NCI-H524 (cell line): ENCODE results near the gene PPARGC1A.
A peak's percentile ranks its signal among the peaks of the same experiment; 100 is the strongest.

ENCODE experiments used
- DNase-seq, 2 experiments: peaks; one replicate each; lab custom pipeline; 2025; lab: John Stamatoyannopoulos, UW

PPARGC1A gene

DNA sequence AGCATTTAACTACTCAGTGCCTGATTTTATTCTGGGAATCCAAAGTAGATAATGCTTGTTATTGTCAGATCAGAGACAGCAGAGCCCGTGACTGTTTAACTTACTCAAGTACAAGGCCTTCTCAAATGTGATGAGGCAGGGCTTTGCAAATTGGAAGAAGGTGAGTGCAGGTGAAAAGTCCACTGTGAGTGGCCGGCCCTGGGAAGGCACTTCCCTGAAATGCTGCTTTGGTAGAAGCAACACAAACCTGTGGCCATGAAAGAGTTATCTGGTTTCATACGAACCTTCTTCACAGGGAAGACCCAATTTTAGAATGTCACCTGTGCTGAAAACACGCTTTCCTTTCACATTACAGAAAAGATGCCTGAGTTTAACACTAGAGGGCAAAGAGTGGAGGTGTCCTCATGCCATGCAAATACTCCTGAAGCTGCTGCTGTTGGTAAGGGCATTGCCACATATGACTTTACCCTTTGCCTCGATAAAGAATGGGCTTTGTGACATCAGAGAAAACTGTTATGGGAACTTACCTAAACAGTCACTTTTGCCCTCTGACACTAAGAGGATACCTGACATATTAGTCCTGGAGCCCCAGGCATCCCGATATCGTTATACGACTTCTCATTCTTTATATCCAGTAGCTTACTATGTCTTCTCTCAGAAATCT, 8.0 kb downstream of the PPARGC1A start:
- no peak for DNase-seq

DNA sequence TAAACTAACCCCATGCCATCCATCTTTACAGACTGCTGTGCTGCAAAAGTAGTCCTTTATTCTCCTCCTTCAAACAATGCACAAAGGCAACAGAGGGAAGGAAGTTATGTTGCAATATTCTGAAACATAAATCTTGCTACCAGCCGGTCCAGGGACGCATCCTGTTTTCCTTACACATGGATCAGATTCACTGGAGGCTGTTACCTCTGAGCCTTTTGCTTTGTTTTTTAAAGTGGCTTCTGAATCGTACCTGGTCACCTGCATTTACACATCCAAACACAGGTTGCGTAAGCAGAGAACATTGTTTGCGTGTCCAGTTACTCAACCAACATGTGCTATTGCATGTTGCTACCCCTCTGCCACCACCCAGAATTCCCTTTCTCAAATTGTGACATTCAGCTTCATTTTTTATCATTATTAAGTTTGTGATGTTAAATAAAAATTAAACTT, 8.8 kb downstream of the PPARGC1A start:
- no peak for DNase-seq

DNA sequence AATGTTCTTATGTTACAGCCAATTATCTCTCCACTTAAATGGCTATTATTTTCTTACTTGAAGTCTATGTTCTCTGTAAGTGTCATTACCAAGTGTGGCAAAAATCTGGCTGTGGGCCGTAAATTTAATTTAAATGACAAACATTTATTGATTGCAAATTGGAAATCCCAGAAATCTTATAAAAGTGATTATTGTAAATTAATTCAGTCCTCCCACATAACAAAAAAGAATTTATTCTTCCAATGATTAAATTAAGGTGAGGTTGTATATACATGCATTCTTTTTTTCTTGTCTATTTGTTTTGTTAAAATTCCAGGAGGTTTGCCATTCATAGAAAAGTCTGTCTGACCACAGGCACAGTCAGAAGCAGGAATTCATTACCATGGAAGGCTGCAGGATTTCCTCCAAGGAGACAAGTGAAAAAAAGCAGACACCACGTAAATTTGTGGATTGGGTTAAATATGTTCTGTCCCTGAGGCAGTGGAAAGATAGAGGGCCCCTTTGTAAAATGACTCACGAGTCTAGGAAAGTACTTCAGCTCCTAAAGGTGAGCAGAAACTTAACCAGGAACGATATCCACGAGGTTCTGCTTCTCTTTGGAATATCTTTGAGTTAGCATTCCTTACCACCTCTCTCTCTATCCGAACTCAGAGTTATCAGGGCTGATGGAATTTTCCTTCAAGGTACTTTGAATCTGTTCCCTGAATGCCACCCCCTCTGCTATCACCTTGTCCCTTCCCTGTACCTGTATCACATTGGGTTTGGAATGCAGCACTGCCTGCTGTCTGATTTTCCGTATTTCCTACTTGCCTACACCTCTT, 10.7 kb downstream of the PPARGC1A start:
- no peak for DNase-seq

DNA sequence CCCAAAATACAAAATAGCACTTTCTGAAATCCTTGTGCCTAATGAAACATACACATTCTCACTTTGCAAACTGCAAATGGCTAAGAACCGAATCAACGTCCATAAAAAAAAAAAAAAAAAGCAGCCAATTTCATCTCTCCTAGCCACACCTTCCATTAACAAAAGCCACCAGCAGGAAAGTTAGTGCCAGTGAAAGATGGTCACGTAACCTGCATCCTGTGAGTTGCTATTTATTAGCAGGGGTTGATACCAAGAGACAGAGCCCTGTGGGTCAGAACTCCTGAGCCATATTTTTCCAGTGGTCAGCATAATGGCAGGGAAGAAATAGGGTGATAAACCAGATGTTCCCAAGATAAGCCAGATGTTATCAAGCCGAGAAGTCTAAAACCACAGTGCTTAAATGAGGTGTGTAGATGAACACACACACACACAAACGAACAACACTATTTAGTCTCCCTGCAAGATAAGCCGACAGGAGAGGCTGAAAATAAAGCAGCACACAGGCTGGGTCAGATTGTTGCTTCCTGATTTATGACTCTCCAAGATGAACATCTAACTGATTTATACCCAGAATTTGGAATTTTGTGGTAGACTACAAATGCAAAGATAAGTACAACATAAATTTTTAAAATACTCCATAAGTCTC, 11.5 kb downstream of the PPARGC1A start:
- no peak for DNase-seq

DNA sequence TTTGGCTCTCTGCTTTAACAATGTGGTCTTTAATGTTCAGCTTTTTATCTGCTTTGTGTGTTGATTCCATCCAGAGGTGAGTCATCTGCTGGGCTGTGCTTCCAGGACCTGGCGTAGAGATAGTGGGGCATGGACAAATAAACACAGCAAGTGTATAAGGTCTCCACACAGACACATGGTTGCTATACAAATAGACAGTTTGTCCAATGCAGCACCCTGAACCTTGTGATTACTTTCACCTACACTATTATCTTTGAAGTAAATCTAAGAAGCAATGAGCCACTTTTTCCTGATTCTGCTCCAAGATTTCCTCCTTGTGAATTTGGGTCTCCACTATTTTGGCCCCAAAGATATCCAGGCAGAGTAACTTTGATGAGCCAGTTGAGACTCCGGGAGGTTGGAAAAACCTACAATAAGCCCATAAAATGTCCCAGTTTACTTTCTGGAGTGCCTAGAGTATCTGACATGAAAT, 12.1 kb downstream of the PPARGC1A start:
- DNase-seq, result no peak

DNA sequence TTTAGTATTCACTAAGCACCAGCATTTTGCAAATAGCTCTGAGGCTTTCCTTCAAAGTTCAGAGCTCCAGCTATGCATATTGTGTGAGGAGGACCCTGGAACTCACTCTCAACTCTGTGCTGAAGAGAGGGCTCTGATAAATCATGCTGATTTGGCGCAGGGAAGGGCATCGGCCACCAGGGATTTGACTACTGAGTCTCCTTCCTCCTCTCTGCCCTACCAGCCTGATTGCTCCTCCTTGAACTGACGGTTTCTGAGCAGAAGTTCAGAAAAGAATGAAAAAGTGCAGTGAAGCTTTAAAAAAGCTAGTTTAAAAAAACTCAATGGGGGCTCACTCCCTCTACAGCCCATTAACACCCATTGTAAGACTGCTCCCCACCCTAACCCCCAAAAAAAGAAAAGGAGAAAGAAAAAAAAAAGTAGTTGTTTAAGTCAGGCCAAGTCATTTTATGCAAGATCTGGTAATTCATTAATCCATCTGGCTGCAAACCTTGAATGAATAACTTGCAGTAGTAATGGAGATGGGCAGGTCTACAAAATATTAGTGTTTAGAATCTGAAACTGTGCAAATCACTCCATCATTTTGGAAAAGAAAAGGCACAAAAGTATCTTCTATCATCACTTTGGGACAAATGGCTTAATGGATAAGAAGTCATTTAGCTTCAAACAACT, 13.3 kb downstream of the PPARGC1A start:
- no peak for DNase-seq

DNA sequence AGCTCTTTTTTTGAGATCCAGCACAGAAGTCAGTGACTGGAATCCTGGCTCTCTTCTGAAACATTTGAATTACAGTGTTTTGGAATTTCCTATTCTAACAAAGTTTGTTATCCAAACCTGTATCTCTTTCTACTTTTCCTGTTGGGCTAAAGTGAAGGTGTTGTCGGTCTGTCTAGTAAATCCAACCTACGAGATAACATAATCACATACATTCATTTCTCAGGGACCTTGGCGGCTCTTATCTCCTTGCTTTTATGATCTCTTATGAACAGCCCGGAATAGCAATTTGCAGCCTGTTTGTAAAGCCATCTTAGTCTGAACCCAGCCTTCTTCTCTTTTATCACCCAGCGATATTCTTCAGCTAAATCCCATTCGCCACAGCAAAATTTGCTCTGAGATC, 14.5 kb downstream of the PPARGC1A start:
- no peak for DNase-seq

DNA sequence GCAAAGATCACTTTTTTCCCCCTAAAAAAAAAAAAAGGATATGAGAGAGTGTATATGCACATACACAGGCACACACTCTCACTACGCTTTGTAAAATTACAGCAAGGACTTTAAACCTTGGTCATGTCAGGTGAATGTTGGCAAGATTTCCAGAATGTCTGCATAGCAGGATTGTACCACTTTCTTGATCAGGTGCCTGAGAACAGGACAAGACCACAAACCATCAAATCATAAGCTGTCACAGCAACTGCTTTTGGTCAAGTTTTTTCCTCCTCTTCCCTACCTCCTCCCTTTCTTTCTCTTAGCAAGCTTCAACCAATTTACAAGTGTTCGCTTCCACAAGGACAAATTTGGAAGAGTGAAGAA, 15.3 kb downstream of the PPARGC1A start:
- no peak for DNase-seq

DNA sequence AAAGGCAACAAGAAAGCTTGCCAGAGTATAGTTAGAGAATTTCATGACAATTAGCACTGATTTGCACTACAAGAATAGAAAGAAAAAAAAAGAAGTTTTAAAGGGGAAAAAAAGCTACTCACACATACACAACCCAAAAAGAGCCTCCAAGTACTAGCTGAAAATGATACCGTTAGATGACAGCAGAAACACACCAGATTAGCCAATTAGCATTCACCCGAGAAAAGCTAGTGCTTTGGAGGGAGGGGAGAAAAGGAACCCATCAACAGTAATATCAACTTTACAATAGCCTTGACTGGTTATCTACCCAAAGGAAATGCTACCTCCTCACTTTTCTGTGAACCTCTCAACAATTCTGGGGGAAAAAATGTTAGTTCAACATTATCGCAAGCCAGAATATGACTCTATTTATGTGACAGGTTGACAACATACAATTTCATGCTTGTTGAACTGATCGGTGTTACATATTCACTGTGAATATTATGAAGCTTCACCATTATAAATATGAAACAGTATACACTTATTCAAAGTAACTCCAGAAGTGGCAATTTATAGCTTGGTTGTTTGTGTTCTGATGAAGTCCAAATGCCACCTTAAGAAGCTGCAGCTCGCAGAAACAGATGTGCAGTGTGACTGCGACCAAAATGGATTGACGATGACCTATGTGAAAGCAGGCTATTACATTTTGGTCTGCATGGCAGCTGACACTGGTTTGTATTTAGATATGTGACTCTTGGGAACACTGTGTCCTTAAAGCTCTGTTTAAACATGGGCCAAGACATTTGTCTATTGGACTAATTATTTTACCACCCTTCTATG, 15.9 kb downstream of the PPARGC1A start:
- DNase-seq, result no peak

DNA sequence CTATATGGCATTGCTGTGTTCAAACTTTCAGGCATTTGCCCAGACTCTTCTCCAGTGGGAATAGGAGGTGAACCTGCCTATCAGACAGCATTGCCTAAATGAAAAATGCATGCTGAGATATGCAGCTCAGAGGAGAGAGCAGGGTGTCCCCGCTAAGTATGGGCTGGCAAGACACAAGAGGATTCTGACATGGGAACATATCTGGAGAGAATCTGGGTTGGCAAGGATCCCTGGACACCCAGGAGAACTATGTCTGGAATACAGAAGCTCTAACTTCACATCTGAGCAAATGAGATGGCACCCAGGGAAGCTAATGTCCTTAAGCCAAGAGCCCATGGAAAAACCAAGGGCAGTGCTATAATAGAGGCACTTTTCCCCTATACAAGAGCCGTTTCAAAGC, 18.4 kb downstream of the PPARGC1A start:
- DNase-seq, result no peak

DNA sequence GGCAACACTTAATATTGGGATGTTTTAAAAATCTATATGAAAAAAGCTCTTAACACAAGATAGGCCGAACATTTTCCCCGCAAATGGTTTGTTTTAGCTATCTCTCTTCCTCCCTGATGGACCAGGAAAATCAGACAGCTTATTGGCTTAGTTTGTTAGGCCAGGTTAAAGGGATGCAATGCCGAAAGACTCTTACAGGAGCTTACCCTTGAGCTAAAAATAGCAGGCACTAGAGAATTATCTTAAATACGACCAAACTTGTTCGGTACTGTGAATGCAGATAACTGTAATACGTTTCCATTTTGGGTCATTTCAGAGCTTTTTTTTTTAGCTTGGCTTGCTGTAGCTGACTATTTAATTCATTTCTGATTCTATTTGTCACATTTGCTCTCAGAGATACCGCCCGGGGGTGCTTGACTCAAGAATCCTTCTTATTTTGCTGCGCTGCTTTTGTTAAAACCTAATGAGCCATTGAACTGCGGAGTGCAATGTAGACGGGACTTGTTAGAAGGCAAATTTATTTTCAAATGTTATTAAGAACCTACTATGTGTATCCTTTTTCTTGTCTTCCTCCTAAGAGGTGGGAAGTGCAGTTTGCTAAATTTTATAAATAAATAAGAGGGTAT, 23.3 kb downstream of the PPARGC1A start:
- DNase-seq, result peak in 1 of 2 experiments; percentile 14

DNA sequence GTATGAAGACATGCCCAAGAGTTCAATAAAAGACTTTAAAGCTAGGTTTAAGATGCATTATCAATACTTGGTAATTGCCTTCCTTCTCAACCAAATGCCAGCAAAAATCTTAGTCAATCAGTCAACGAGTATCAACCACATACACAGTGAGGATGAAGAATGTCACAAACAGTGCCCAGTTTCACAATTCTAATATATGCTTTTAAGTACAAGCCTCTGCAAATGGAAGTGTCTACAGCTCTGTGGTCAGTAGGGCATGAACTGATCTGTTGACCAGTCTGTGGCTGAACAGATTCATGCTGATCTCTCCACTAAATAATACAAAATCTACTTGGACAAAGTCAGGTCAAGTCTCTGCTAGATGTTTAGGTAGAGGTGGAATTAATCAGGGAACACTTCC, 27.9 kb downstream of the PPARGC1A start:
- no peak for DNase-seq

DNA sequence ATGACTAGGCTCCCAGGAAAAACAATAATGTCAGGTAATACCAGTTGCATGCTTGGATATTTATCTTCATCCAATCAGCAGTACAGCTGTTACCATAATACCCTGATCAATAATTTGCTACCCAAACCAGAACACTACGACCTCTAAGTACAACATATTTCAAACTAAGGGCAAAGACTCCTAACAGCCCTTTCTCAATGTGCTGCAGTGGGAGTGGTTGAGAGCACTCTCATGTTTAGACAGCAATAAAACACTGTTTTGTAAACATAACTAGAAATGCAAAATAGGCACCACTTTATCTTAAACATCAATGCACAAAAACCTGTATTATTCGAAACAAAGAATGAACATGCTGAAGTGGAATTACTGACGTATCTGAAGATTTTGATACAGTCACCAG, 28.9 kb downstream of the PPARGC1A start:
- no peak for DNase-seq

DNA sequence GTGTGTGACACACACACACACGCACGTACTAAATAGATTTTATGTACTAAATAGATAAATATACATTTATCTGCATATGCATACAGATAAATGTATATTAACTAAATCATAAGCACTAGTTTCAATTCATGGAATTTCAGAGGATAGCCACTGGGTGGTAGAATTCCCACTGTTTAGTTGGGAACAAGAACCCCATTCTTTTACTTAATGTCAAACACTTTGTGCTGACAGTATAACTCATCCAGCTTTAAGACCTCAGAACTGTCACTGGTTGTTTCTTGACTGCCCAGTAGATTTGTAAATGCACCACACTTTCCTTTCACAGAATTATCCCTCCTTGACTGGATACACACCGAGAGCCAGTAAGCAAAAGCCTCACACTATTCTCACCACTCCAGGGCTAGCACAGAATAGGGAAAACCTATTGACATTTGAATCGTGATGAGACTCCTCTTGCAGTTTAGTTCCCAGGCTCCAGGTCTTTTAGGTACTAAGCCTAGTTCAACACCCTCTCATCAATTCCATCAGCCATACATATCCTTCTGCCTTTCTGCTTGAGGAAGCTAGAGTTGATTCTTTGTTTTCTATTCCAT, 32.4 kb downstream of the PPARGC1A start:
- DNase-seq, result peak in 1 of 2 experiments; percentile 26

DNA sequence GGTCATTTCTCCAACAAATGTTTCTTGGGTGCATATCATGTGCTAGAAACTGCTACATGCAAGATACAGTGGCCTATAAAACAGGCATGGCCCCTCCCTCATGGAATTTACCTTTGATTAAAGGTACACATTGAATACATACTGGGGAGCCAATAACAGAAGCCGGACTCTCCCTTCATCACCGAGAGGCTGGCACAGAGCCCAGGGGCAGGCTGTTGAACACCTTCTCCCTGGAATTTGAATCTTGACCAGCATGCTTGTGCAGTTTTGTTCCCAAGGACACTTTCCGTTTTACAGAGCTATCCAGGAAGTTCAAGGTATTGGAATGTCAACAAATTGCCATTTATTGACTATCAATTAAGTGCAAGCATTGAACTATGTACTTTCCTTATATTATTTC, 33.2 kb downstream of the PPARGC1A start:
- DNase-seq, result no peak

DNA sequence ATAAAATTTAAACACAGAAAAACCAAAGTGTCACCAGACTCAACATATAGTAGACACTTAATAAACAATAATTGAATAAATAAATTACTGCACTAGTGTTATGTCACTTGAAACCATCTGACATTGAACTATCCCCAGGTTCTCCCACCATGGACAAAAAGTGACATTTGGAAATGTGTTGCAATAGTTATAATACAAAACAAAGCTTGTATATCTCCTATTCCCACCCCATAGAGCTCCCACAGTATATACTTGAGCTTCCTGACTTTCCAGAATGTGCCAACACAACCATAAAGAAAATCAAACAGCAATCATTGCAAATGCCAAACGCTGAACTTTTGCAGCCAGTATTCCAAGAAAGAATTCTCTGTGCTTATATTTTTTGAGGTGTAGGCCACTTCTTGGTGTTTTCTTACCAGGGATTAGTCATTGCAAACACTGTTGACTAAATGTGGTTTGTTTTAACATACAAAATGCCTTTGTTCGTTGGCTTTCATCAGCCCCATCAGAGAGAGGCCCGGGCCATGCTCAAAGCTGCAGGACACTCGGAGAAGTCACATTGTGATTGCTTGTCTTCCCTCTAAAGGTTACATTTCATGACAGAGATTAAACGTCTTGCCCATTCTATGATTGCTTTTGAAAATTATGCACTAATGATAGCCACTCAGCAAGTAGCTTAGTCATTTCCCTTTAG, 33.8 kb downstream of the PPARGC1A start:
- no peak for DNase-seq

DNA sequence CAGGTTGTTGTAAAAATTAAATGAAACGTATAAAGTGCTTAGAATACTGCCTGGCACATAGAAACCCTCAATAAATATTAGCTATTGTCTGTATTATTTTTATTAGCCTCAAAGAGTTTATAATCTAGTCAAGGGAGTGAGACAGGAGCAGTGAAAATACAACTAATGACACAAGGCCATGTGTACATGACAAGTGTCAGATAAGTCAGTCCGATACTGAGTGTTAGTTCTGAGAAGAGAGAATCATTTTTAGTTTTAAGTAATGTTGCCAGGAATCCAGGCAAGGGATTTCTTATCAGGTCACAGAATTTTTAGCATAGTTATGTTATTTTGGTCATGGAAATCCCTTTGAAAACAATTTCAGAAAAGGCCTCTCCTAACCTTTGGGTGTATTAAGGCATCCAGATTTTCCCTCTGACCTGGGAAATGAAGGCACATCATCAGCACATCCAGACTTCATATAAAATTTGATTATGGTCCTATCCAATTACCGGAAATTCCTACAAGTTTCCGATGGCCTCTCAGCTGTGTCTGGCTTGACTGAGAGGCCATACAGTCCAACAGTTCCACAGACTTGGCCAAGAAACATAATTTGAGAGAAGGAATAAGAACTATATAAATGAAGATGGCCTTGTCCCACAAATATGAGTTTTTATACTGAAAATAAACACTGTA, 35.7 kb downstream of the PPARGC1A start:
- no peak for DNase-seq

DNA sequence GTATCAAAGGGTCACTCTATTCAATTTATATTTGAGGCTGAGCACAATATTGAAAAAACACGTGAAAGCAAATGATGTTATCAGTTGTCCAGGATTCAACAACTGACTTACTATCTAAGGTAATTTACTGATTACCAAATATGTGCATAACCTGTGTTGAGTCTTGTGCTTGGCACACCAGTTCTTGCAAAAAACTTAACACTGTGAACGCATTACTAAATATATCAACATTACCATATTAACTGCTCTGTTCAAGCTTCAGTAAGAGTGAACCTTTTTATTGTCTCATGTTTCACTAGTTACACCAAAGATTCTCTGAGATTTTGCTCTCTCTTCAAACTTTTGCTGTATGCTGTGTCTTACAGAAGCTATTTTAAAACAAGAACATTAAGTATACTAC, 38.4 kb downstream of the PPARGC1A start:
- DNase-seq, result no peak

DNA sequence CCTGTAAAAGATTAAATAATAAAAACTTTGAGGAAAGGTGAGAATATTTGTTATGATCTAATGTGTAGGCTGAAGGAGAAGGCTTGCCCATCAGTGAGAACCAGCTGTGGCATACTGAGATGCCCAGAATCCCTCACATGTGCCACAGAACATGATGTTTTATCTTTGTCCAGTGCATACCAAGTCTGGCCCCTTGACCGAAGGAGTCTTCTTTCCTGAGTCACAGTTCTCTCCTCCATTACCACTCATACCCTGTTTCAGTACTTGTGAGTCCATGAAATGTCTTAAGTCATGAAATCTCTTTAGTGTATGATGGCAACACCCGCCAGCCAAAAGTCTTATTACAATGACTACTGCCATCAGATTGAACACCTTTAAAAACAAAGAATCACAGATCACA, 42.7 kb downstream of the PPARGC1A start:
- no peak for DNase-seq

DNA sequence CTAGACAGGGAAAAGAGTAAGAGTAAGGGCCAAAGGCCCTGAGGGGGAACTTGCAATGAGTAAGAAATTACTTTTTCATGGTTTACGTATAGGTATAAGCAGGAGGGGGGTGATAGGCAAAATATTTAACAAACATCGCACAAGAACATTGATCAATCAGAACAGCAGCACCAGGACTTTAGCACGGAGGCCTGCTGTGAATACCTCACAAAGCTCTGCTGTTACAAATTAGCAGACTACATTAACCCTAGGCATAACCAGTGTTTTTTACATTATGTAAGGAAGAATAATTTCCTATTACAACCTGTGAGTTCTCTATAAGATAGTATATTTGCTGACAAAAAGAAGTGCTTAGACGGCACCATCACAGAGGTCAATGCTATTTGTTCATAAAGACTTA, 44.9 kb downstream of the PPARGC1A start:
- no peak for DNase-seq
